ENCODE data around the gene RYR2.

GRCh38 chr1:237394281-237394680, 352.3 kb downstream of the RYR2 start:
- TF ChIP-seq, protein P1, sequence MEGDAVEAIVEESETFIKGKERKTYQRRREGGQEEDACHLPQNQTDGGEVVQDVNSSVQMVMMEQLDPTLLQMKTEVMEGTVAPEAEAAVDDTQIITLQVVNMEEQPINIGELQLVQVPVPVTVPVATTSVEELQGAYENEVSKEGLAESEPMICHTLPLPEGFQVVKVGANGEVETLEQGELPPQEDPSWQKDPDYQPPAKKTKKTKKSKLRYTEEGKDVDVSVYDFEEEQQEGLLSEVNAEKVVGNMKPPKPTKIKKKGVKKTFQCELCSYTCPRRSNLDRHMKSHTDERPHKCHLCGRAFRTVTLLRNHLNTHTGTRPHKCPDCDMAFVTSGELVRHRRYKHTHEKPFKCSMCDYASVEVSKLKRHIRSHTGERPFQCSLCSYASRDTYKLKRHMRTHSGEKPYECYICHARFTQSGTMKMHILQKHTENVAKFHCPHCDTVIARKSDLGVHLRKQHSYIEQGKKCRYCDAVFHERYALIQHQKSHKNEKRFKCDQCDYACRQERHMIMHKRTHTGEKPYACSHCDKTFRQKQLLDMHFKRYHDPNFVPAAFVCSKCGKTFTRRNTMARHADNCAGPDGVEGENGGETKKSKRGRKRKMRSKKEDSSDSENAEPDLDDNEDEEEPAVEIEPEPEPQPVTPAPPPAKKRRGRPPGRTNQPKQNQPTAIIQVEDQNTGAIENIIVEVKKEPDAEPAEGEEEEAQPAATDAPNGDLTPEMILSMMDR (IDR thresholded peaks at IDR 0.05): no peak
- no peak for TF ChIP-seq POLR2AphosphoS5 (IDR thresholded peaks at IDR 0.05; ENCODE audit: low read depth, low read length)

Measured in Panc1 (cell line).